IMR-90 (cell line): ENCODE measurements around the gene PLN. TPM values are rescaled to one million over a fixed set of nuclear protein-coding genes. Genes with fewer than 3 reads are reported as not detected.

Experiments
- ATAC-seq: fragments of 200-7000 bp; cut with Tn5 transposase; 2 replicates; pipeline ENCODE4 v1.9.1; 2020; ENCODE audit warnings: low read depth, mild to moderate bottlenecking, moderate library complexity
- BruUV-seq: library from RNA; stranded (reverse); fragments of 400-500 nt; replicated peaks from 2 replicates; lab custom pipeline; 2021; lab: Mats Ljungman, UMichigan
- CTCF ChIA-PET: fragments of 300-600 bp; formaldehyde crosslinking; extraction: SDS; loops from one replicate; lab custom pipeline; 2021; ENCODE audit warnings: antibody characterized with exemption; lab: Yijun Ruan, JAX
- POLR2A ChIA-PET: fragments of 300-600 bp; sonication (Branson Sonifier 250); formaldehyde crosslinking; loops from one replicate; lab custom pipeline; 2022; ENCODE audit warnings: antibody characterized with exemption; ENCODE audit not compliant: unreplicated experiment; lab: Charles Lee
- DNase-seq: peaks from one replicate; pipeline ENCODE4 v3.0.0; 2013
- H2AFZ ChIP-seq: replicated peaks from 2 replicates; pipeline ENCODE3; 2013; ENCODE audit warnings: low read length, mild to moderate bottlenecking; ENCODE audit not compliant: poor library complexity
- H2AK5ac ChIP-seq: 2 replicates; pipeline ENCODE4 v1.6.1; 2013; ENCODE audit warnings: low read depth, low read length, inconsistent platforms
- H2AK9ac ChIP-seq: replicated peaks from 2 replicates; pipeline ENCODE3; 2013; ENCODE audit warnings: mild to moderate bottlenecking, low read depth, low read length, moderate library complexity; ENCODE audit not compliant: poor library complexity
- H2BK120ac ChIP-seq: 2 replicates; pipeline ENCODE4 v1.6.1; 2013; ENCODE audit warnings: low read depth, low read length, inconsistent platforms
- H2BK15ac ChIP-seq: 3 replicates; pipeline ENCODE4 v1.6.1; 2013; ENCODE audit warnings: low read depth, low read length, inconsistent platforms
- H2BK20ac ChIP-seq: 2 replicates; pipeline ENCODE4 v1.6.1; 2013; ENCODE audit warnings: low read depth, mild to moderate bottlenecking, inconsistent platforms, low read length, moderate library complexity
- H2BK5ac ChIP-seq: 2 replicates; pipeline ENCODE4 v1.6.1; 2013; ENCODE audit warnings: mild to moderate bottlenecking, low read depth, low read length, inconsistent platforms; ENCODE audit not compliant: poor library complexity, severe bottlenecking
- H3K14ac ChIP-seq: replicated peaks from 2 replicates; pipeline ENCODE4 v1.6.1; 2013; ENCODE audit warnings: low read depth, low read length, inconsistent platforms
- H3K18ac ChIP-seq: 2 replicates; pipeline ENCODE4 v1.6.1; 2013; ENCODE audit warnings: low read depth, low read length, control low read depth
- H3K23ac ChIP-seq: 2 replicates; pipeline ENCODE4 v1.6.1; 2013; ENCODE audit warnings: low read depth, low read length, inconsistent platforms
- H3K27ac ChIP-seq: 2 replicates; pipeline ENCODE4 v1.5.1; 2013; ENCODE audit warnings: mild to moderate bottlenecking, control low read depth, low read length; ENCODE audit not compliant: insufficient read depth
- H3K27me3 ChIP-seq: 2 replicates; pipeline ENCODE4 v1.6.1; 2013; ENCODE audit warnings: low read length; ENCODE audit not compliant: control insufficient read depth, insufficient read depth
- H3K36me3 ChIP-seq: 2 replicates; pipeline ENCODE4 v1.6.1; 2013; ENCODE audit warnings: low read length, mixed read lengths; ENCODE audit not compliant: control insufficient read depth, insufficient read depth
- H3K4ac ChIP-seq: 2 replicates; pipeline ENCODE4 v1.6.1; 2013; ENCODE audit warnings: low read depth, low read length, inconsistent platforms
- H3K4me1 ChIP-seq: 2 replicates; pipeline ENCODE4 v1.6.1; 2013; ENCODE audit warnings: low read length, mixed read lengths; ENCODE audit not compliant: control insufficient read depth, insufficient read depth
- H3K4me2 ChIP-seq: 2 replicates; pipeline ENCODE4 v1.6.1; 2013; ENCODE audit warnings: low read depth, mild to moderate bottlenecking, control low read depth, low read length, moderate library complexity
- H3K4me3 ChIP-seq: 2 replicates; pipeline ENCODE4 v1.5.1; 2013; ENCODE audit warnings: low read depth, mild to moderate bottlenecking, control low read depth, low read length, moderate library complexity; ENCODE audit not compliant: insufficient read depth
- H3K56ac ChIP-seq: 2 replicates; pipeline ENCODE4 v1.6.1; 2013; ENCODE audit warnings: low read length, inconsistent platforms; ENCODE audit not compliant: insufficient read depth; ENCODE audit errors: extremely low read depth
- H3K79me1 ChIP-seq, 2 experiments: 2 replicates each; pipeline ENCODE4 v1.6.1; 2013; ENCODE audit warnings: low read length in 2 of 2, inconsistent platforms in 1 of 2, low read depth in 1 of 2
- H3K9ac ChIP-seq: 2 replicates; pipeline ENCODE4 v1.6.1; 2013; ENCODE audit warnings: low read depth, low read length, control low read depth
- H3K9me1 ChIP-seq: 2 replicates; pipeline ENCODE4 v1.6.1; 2013; ENCODE audit warnings: low read length, inconsistent platforms; ENCODE audit not compliant: insufficient read depth
- H3K9me3 ChIP-seq: 2 replicates; pipeline ENCODE4 v1.6.1; 2013; ENCODE audit warnings: low read length; ENCODE audit not compliant: control insufficient read depth, insufficient read depth
- H4K20me1 ChIP-seq: 2 replicates; pipeline ENCODE4 v1.6.1; 2013; ENCODE audit warnings: low read length, inconsistent platforms; ENCODE audit not compliant: insufficient read depth
- H4K5ac ChIP-seq: 2 replicates; pipeline ENCODE4 v1.6.1; 2013; ENCODE audit warnings: mild to moderate bottlenecking, low read depth, low read length, control low read depth
- H4K8ac ChIP-seq, 2 experiments: 2 replicates each; pipeline ENCODE4 v1.6.1; 2013; ENCODE audit warnings: low read depth in 2 of 2, low read length in 2 of 2, control low read depth in 1 of 2, inconsistent platforms in 1 of 2
- H4K91ac ChIP-seq: 2 replicates; pipeline ENCODE4 v1.6.1; 2013; ENCODE audit warnings: low read depth, low read length, inconsistent platforms; ENCODE audit not compliant: insufficient read depth
- CEBPB ChIP-seq: IDR thresholded peaks from 2 replicates; pipeline ENCODE4 v1.6.1; 2012; ENCODE audit warnings: low read depth, low read length, improper control_type of control experiment
- MXI1 ChIP-seq: IDR thresholded peaks from 2 replicates; pipeline ENCODE4 v1.6.1; 2012; ENCODE audit warnings: low read depth, mild to moderate bottlenecking, low read length, moderate library complexity, borderline replicate concordance
- RCOR1 ChIP-seq: IDR thresholded peaks from 2 replicates; pipeline ENCODE4 v1.6.1; 2012; ENCODE audit warnings: mild to moderate bottlenecking, low read length, improper control_type of control experiment; ENCODE audit not compliant: insufficient replicate concordance
- SMC3 ChIP-seq: fragments of 150-350 bp; IDR thresholded peaks from 2 replicates; pipeline ENCODE4 v1.6.1; 2016; ENCODE audit warnings: low read depth, mild to moderate bottlenecking, antibody characterized with exemption, low read length, moderate library complexity
- WGBS, 2 experiments: methylation state at CpG; one replicate each; pipeline versions ENCODE4 v1.1.5 to v1.1.7; 2013; ENCODE audit warnings: missing lambda C conversion rate in 2 of 2; ENCODE audit not compliant: insufficient read length in 1 of 2; ENCODE audit errors: extremely low coverage in 2 of 2; 5-methylcytosine and 5-hydroxymethylcytosine counted together
- dilution Hi-C: fragments of 300-500 bp; cut with HindIII; formaldehyde crosslinking; loops from one replicate; pipeline ENCODE4 v1.14.3; 2018; ENCODE audit warnings: low sequenced_read_pairs; ENCODE audit not compliant: unreplicated experiment
- in situ Hi-C: fragments of 300-500 bp; cut with MboI; formaldehyde crosslinking; loops from 3 replicates; pipeline ENCODE4 v1.14.3; 2019; ENCODE audit warnings: low sequenced_read_pairs, inconsistent platforms, mixed read lengths
- intact Hi-C: fragments of 100-400 bp; cut with micrococcal nuclease; formaldehyde crosslinking; loops from 2 replicates; pipeline ENCODE4 v1.10.0; 2022
- polyA plus RNA-seq, 3 experiments: library from polyadenylated mRNA; depleted of rRNA; stranded (reverse); fragments of >200 nt; gene quantifications; 2 replicates each; pipeline ENCODE4 v1.2.3, GENCODE V29; 2012; ENCODE audit warnings: low replicate concordance in 1 of 3
- total RNA-seq: library from RNA; depleted of rRNA; stranded (reverse); fragments of >200 nt; gene quantifications from 2 replicates; pipeline ENCODE4 v1.2.3, GENCODE V29; 2012

The PLN gene
- total and polyA plus RNA-seq, 2 of the 4 experiments (the other 2 are of a cell fraction), result under 0.01 TPM; not detected in 1

GRCh38 chr6:118505656-118506055 lies 42.4 kb upstream of the PLN start:
- in situ Hi-C loops (no loop called here), intact Hi-C loops (no loop called here), dilution Hi-C loops (no loop called here)
- Histone ChIP-seq H4K91ac (no peak overlapping the region), H3K36me3 (peaks cover 6% of the 10 kb centered on the region; the same call in 1 of the 2 replicates), H2AK9ac (no peak overlapping the region), H3K9me1 (no peaks in the 10 kb centered on the region; the same call in 1 of the 2 replicates), H3K4me1 (peaks cover 3% of the 10 kb centered on the region; the same call in 1 of the 2 replicates), H3K4me3 (no peak overlapping the region), H3K14ac (no peak overlapping the region), H3K27me3 (no peaks in the 10 kb centered on the region), H2AFZ (no peak overlapping the region), H3K56ac (no peak overlapping the region), H3K9ac (no peak overlapping the region), H2BK120ac (no peak overlapping the region), H2BK20ac (no peak overlapping the region), H4K5ac (no peak overlapping the region), H4K20me1 (no peaks in the 10 kb centered on the region), H3K9me3 (no peaks in the 10 kb centered on the region), H3K23ac (no peak overlapping the region), H3K27ac (no peak overlapping the region), H3K79me1 (peaks cover under 1 to 6% of the 10 kb centered on the region in 2 experiments; a peak in 1 of 4 replicates), H4K8ac (no peak overlapping the region), H3K4ac (no peak overlapping the region), H3K4me2 (no peak overlapping the region), H2AK5ac (no peak overlapping the region), H3K18ac (no peak overlapping the region), H2BK5ac (no peak overlapping the region), H2BK15ac (no peak overlapping the region)
- ChIA-PET CTCF (no interaction called here), POLR2A (no interaction called here)
- DNase-seq (no peak), ATAC-seq (no peak)
- no CpG with 5 or more reads among the region's 2 CpGs for WGBS, 2 experiments
- BruUV-seq, result no TSS peak
- TF ChIP-seq CEBPB (peak; percentile 63), SMC3 (no peak), RCOR1 (no peak), MXI1 (no peak)
